GM12878 (cell line): ENCODE results near the gene CTSW. TPM values are rescaled to one million over a fixed set of nuclear protein-coding genes. Genes with fewer than 3 reads are reported as not detected.

Experiments
- CHD2 ChIP-seq: IDR thresholded peaks from 2 replicates; pipeline ENCODE4 v1.6.1; 2011; ENCODE audit warnings: low read depth, low read length, improper control_type of control experiment, borderline replicate concordance
- FOXM1 ChIP-seq: IDR thresholded peaks from 2 replicates; pipeline ENCODE4 v1.6.1; 2012; ENCODE audit warnings: low read depth, mild to moderate bottlenecking, inconsistent platforms, low read length, moderate library complexity
- IRF4 ChIP-seq: IDR thresholded peaks from 2 replicates; pipeline ENCODE4 v1.6.1; 2011; ENCODE audit warnings: low read depth, low read length
- MYC ChIP-seq: IDR thresholded peaks from 2 replicates; pipeline ENCODE4 v1.6.1; 2011; ENCODE audit warnings: mild to moderate bottlenecking, low read length, moderate library complexity, inconsistent platforms; ENCODE audit not compliant: insufficient read depth, insufficient replicate concordance, insufficient read length, severe bottlenecking
- NFYB ChIP-seq: IDR thresholded peaks from 2 replicates; pipeline ENCODE4 v1.6.1; 2011; ENCODE audit warnings: low read depth, mild to moderate bottlenecking, low read length, improper control_type of control experiment, moderate library complexity; ENCODE audit not compliant: insufficient read depth
- NR2C2 ChIP-seq: IDR thresholded peaks from 2 replicates; pipeline ENCODE4 v1.6.1; 2011; ENCODE audit warnings: borderline replicate concordance, low read depth; ENCODE audit not compliant: control insufficient read depth, insufficient read length
- RUNX3 ChIP-seq: IDR thresholded peaks from 2 replicates; pipeline ENCODE4 v1.6.1; 2012; ENCODE audit warnings: low read length, inconsistent platforms
- SREBF1 ChIP-seq: IDR thresholded peaks from 2 replicates; pipeline ENCODE4 v1.6.1; 2012; ENCODE audit warnings: mild to moderate bottlenecking, low read length
- STAT3 ChIP-seq: IDR thresholded peaks from 2 replicates; pipeline ENCODE4 v1.6.1; 2011; ENCODE audit warnings: low read depth, low read length, improper control_type of control experiment
- TBL1XR1 ChIP-seq: IDR thresholded peaks from 2 replicates; pipeline ENCODE4 v1.6.1; 2012; ENCODE audit warnings: low read depth, low read length, improper control_type of control experiment
- ZNF217 ChIP-seq: fragments of 450-650 bp; IDR thresholded peaks from 2 replicates; pipeline ENCODE4 v1.6.1; 2017; ENCODE audit warnings: antibody characterized with exemption, mild to moderate bottlenecking
- ZNF384 ChIP-seq: IDR thresholded peaks from 2 replicates; pipeline ENCODE4 v1.6.1; 2012; ENCODE audit warnings: low read depth, mild to moderate bottlenecking, low read length, improper control_type of control experiment, borderline replicate concordance
- polyA plus RNA-seq, 11 experiments: library from polyadenylated mRNA; depleted of rRNA in 4 of 11; unstranded in 6 of 11; stranded (reverse) in 5 of 11; fragments of >200 nt; fragmentation: Nextera tagmentation in 4 of 11; fragmentation: Illumina TruSeq in 1 of 11; extraction: Ambion mirVana in 4 of 11; extraction: Trizol in 1 of 11; gene quantifications; 1 replicate in 1 of 11; 2 replicates in 10 of 11; pipeline versions ENCODE4 v1.2.1 to v1.2.3, GENCODE V29; 2011 to 2016; ENCODE audit warnings: inconsistent platforms in 2 of 11, missing spikeins in 2 of 11, low read depth in 1 of 11
- total RNA-seq, 4 experiments: library from RNA; depleted of rRNA in 3 of 4; stranded (reverse); fragments of >200 nt in 3 of 4; fragmentation: Illumina TruSeq in 1 of 4; extraction: Trizol in 1 of 4; gene quantifications; 2 replicates each; pipeline versions ENCODE4 v1.2.1 to v1.2.3, GENCODE V29; 2013 to 2021
- TF ChIP-seq, protein P1 (sequence below): fragments of 150-350 bp; IDR thresholded peaks from 2 replicates; pipeline ENCODE4 v1.6.1; 2016; ENCODE audit warnings: low read depth, low read length
- TF ChIP-seq, protein P2 (sequence below): IDR thresholded peaks from 2 replicates; pipeline ENCODE4 v1.6.1; 2012; ENCODE audit warnings: low read depth, low read length, improper control_type of control experiment
- TF ChIP-seq, protein P3 (sequence below): fragments of 450-650 bp; IDR thresholded peaks from 2 replicates; pipeline ENCODE4 v1.6.1; 2017; ENCODE audit warnings: mild to moderate bottlenecking, moderate library complexity
- TF ChIP-seq, protein P4 (sequence below): fragments of 450-650 bp; formaldehyde crosslinking; IDR thresholded peaks from 2 replicates; pipeline ENCODE4 v1.4.0; 2020; ENCODE audit warnings: mild to moderate bottlenecking, moderate library complexity

CTSW gene
- total and polyA plus RNA-seq, 10 of the 15 experiments (the other 5 are each of a cell fraction or from before 2014, with no cell fraction given): 0.53 to 12.0 (median 1.7) TPM

DNA sequence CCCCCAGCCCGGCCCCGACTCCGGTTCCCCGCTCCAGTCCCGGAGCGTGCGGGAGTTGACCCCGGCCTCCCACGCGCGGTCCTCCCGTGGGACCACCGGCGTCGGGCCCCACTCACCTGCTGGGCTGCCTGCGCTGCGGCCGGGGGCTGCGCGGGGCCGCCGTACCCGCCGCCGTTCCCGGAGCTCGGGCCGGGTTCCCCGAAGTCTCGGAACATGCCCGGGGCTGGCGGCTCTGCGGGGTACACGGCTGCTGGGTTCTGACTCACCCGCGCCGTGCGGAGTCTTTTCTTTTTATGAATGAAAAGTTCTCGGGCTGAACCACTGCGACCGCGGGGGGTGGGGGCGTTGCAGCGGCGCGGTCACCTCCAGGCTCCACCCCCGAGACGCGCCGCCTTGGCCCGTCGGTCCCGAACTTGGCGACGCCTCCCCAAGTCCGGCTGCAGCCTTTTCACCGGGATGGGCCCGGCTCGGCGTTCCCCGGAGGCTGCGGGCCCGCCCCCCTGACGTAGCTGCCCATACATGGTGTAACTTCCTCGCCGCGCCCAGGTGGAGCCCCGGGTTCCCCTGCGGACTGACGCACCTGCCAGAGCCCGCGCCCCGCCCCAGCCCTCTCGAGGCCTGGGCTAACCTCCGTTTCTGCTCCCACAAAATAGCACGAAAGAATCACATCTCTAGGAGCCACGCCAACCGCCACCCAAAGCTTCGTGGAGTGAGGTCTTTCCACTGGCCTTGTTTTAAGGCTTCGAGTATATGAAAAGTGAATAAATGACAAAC lies 20.7 kb downstream of the CTSW start, which contains the start of gene FOSL1 (continued):
- TF ChIP-seq, protein P1, sequence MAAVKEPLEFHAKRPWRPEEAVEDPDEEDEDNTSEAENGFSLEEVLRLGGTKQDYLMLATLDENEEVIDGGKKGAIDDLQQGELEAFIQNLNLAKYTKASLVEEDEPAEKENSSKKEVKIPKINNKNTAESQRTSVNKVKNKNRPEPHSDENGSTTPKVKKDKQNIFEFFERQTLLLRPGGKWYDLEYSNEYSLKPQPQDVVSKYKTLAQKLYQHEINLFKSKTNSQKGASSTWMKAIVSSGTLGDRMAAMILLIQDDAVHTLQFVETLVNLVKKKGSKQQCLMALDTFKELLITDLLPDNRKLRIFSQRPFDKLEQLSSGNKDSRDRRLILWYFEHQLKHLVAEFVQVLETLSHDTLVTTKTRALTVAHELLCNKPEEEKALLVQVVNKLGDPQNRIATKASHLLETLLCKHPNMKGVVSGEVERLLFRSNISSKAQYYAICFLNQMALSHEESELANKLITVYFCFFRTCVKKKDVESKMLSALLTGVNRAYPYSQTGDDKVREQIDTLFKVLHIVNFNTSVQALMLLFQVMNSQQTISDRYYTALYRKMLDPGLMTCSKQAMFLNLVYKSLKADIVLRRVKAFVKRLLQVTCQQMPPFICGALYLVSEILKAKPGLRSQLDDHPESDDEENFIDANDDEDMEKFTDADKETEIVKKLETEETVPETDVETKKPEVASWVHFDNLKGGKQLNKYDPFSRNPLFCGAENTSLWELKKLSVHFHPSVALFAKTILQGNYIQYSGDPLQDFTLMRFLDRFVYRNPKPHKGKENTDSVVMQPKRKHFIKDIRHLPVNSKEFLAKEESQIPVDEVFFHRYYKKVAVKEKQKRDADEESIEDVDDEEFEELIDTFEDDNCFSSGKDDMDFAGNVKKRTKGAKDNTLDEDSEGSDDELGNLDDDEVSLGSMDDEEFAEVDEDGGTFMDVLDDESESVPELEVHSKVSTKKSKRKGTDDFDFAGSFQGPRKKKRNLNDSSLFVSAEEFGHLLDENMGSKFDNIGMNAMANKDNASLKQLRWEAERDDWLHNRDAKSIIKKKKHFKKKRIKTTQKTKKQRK: no peak
- peak; percentile 67 for TF ChIP-seq SREBF1
- no peak for TF ChIP-seq CHD2
- no peak for TF ChIP-seq NFYB
- TF ChIP-seq, protein P2, sequence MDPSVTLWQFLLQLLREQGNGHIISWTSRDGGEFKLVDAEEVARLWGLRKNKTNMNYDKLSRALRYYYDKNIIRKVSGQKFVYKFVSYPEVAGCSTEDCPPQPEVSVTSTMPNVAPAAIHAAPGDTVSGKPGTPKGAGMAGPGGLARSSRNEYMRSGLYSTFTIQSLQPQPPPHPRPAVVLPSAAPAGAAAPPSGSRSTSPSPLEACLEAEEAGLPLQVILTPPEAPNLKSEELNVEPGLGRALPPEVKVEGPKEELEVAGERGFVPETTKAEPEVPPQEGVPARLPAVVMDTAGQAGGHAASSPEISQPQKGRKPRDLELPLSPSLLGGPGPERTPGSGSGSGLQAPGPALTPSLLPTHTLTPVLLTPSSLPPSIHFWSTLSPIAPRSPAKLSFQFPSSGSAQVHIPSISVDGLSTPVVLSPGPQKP: peak; percentile 90
- no peak for TF ChIP-seq IRF4
- TF ChIP-seq, protein P3, sequence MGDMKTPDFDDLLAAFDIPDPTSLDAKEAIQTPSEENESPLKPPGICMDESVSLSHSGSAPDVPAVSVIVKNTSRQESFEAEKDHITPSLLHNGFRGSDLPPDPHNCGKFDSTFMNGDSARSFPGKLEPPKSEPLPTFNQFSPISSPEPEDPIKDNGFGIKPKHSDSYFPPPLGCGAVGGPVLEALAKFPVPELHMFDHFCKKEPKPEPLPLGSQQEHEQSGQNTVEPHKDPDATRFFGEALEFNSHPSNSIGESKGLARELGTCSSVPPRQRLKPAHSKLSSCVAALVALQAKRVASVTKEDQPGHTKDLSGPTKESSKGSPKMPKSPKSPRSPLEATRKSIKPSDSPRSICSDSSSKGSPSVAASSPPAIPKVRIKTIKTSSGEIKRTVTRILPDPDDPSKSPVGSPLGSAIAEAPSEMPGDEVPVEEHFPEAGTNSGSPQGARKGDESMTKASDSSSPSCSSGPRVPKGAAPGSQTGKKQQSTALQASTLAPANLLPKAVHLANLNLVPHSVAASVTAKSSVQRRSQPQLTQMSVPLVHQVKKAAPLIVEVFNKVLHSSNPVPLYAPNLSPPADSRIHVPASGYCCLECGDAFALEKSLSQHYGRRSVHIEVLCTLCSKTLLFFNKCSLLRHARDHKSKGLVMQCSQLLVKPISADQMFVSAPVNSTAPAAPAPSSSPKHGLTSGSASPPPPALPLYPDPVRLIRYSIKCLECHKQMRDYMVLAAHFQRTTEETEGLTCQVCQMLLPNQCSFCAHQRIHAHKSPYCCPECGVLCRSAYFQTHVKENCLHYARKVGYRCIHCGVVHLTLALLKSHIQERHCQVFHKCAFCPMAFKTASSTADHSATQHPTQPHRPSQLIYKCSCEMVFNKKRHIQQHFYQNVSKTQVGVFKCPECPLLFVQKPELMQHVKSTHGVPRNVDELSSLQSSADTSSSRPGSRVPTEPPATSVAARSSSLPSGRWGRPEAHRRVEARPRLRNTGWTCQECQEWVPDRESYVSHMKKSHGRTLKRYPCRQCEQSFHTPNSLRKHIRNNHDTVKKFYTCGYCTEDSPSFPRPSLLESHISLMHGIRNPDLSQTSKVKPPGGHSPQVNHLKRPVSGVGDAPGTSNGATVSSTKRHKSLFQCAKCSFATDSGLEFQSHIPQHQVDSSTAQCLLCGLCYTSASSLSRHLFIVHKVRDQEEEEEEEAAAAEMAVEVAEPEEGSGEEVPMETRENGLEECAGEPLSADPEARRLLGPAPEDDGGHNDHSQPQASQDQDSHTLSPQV: no peak
- TF ChIP-seq ZNF217: peak; percentile 40; the same call in 1 of the 2 replicates
- no peak for TF ChIP-seq FOXM1
- TF ChIP-seq TBL1XR1: no peak
- no peak for TF ChIP-seq ZNF384
- TF ChIP-seq, protein P4, sequence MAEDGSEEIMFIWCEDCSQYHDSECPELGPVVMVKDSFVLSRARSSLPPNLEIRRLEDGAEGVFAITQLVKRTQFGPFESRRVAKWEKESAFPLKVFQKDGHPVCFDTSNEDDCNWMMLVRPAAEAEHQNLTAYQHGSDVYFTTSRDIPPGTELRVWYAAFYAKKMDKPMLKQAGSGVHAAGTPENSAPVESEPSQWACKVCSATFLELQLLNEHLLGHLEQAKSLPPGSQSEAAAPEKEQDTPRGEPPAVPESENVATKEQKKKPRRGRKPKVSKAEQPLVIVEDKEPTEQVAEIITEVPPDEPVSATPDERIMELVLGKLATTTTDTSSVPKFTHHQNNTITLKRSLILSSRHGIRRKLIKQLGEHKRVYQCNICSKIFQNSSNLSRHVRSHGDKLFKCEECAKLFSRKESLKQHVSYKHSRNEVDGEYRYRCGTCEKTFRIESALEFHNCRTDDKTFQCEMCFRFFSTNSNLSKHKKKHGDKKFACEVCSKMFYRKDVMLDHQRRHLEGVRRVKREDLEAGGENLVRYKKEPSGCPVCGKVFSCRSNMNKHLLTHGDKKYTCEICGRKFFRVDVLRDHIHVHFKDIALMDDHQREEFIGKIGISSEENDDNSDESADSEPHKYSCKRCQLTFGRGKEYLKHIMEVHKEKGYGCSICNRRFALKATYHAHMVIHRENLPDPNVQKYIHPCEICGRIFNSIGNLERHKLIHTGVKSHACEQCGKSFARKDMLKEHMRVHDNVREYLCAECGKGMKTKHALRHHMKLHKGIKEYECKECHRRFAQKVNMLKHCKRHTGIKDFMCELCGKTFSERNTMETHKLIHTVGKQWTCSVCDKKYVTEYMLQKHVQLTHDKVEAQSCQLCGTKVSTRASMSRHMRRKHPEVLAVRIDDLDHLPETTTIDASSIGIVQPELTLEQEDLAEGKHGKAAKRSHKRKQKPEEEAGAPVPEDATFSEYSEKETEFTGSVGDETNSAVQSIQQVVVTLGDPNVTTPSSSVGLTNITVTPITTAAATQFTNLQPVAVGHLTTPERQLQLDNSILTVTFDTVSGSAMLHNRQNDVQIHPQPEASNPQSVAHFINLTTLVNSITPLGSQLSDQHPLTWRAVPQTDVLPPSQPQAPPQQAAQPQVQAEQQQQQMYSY (CRISPR knock-in tag): no peak
- TF ChIP-seq MYC: no peak
- TF ChIP-seq NR2C2: no peak
- TF ChIP-seq RUNX3: peak; percentile 54; the same call in 1 of the 2 replicates
- no peak for TF ChIP-seq STAT3
